DOHH2 (cell line): ENCODE data around the gene C1QTNF1.

Source experiments
- H3F3A ChIP-seq: fragments of 200-600 bp; sonication (generic), shearing (Covaris generic); 2 replicates; pipeline ENCODE4 v1.6.0; 2016; ENCODE audit warnings: antibody characterized with exemption, mild to moderate bottlenecking; ENCODE audit not compliant: control insufficient read depth, insufficient read depth
- H3K27ac ChIP-seq: fragments of 200-600 bp; sonication (generic); 2 replicates; pipeline ENCODE4 v1.5.1; 2014; ENCODE audit warnings: low read depth, mild to moderate bottlenecking, low read length, moderate library complexity
- H3K27me3 ChIP-seq: fragments of 200-600 bp; sonication (generic); 2 replicates; pipeline ENCODE4 v1.6.1; 2014; ENCODE audit warnings: mild to moderate bottlenecking, low read length, mixed read lengths; ENCODE audit not compliant: control insufficient read depth
- H3K36me3 ChIP-seq: fragments of 200-600 bp; sonication (generic); 2 replicates; pipeline ENCODE4 v1.6.1; 2014; ENCODE audit warnings: mild to moderate bottlenecking, low read length, moderate library complexity, mixed read lengths; ENCODE audit not compliant: control insufficient read depth
- H3K4me1 ChIP-seq: fragments of 200-600 bp; sonication (generic); 2 replicates; pipeline ENCODE4 v1.6.1; 2014; ENCODE audit warnings: mild to moderate bottlenecking, low read length, mixed read lengths; ENCODE audit not compliant: control insufficient read depth
- H3K4me2 ChIP-seq: fragments of 200-600 bp; sonication (generic); 2 replicates; pipeline ENCODE4 v1.6.0; 2014; ENCODE audit warnings: mild to moderate bottlenecking, low read length, moderate library complexity
- H3K4me3 ChIP-seq: fragments of 200-600 bp; sonication (generic); 2 replicates; pipeline ENCODE4 v1.5.1; 2014; ENCODE audit warnings: mild to moderate bottlenecking, low read length, mixed read lengths
- H3K79me2 ChIP-seq: fragments of 200-600 bp; sonication (generic); 2 replicates; pipeline ENCODE4 v1.6.1; 2014; ENCODE audit warnings: mild to moderate bottlenecking, low read length, mixed read lengths; ENCODE audit not compliant: control insufficient read depth
- H3K9me2 ChIP-seq: fragments of 200-600 bp; sonication (generic); replicated peaks from 2 replicates; pipeline ENCODE4 v1.6.1; 2014; ENCODE audit warnings: mild to moderate bottlenecking, low read length, mixed read lengths; ENCODE audit not compliant: control insufficient read depth
- H3K9me3 ChIP-seq: fragments of 200-600 bp; sonication (generic); 2 replicates; pipeline ENCODE4 v1.6.1; 2014; ENCODE audit warnings: antibody characterized with exemption, low read length, mixed read lengths; ENCODE audit not compliant: control insufficient read depth, insufficient read depth
- H4K20me1 ChIP-seq: fragments of 200-600 bp; sonication (generic); 2 replicates; pipeline ENCODE4 v1.6.0; 2014; ENCODE audit warnings: low read depth, mild to moderate bottlenecking, antibody characterized with exemption, low read length, moderate library complexity; ENCODE audit not compliant: control insufficient read depth, insufficient read depth
- EZH2phosphoT487 ChIP-seq: fragments of 200-600 bp; sonication (generic); IDR thresholded peaks from 2 replicates; pipeline ENCODE4 v1.6.1; 2017; ENCODE audit warnings: borderline replicate concordance, mild to moderate bottlenecking, antibody characterized with exemption, low read length, moderate library complexity, mixed read lengths
- TF ChIP-seq, protein P1 (sequence below): fragments of 200-600 bp; sonication (generic); IDR thresholded peaks from one replicate; pipeline ENCODE4 v1.5.1; 2014; ENCODE audit warnings: antibody characterized with exemption, mild to moderate bottlenecking, low read depth, low read length; ENCODE audit not compliant: poor library complexity, severe bottlenecking

The C1QTNF1 gene

DNA sequence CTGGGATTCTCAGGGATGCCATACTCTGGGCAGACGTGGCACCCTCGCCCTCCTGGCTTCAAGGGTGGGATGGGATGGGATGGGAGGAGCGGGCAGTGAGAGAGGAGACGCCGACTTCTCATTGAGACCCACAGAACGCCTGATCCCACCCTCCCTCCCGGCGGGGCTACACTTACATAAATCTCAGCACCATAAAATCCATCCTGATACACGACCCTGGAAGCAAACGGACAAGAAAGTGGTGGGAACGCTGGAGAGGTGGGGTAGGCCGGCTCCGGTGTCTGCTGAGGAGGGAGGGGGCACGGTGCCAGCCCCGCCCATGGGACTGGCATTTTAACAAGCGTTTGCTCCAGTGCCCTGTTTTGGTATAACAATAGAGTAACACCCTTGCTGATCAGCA is 72.5 kb downstream of the C1QTNF1 start:
- Histone ChIP-seq H3K9me2 (no peaks in the 10 kb centered on the region), H4K20me1 (no peaks in the 10 kb centered on the region), H3K9me3 (no peaks in the 10 kb centered on the region), H3K4me3 (no peak overlapping the region), H3K4me1 (no peaks in the 10 kb centered on the region), H3K4me2 (no peak overlapping the region), H3K27ac (no peak overlapping the region), H3K36me3 (no peaks in the 10 kb centered on the region), H3F3A (no peaks in the 10 kb centered on the region), H3K27me3 (no peaks in the 10 kb centered on the region; the same call in 1 of the 2 replicates), H3K79me2 (no peaks in the 10 kb centered on the region)
- TF ChIP-seq EZH2phosphoT487 = no peak
- TF ChIP-seq, protein P1, sequence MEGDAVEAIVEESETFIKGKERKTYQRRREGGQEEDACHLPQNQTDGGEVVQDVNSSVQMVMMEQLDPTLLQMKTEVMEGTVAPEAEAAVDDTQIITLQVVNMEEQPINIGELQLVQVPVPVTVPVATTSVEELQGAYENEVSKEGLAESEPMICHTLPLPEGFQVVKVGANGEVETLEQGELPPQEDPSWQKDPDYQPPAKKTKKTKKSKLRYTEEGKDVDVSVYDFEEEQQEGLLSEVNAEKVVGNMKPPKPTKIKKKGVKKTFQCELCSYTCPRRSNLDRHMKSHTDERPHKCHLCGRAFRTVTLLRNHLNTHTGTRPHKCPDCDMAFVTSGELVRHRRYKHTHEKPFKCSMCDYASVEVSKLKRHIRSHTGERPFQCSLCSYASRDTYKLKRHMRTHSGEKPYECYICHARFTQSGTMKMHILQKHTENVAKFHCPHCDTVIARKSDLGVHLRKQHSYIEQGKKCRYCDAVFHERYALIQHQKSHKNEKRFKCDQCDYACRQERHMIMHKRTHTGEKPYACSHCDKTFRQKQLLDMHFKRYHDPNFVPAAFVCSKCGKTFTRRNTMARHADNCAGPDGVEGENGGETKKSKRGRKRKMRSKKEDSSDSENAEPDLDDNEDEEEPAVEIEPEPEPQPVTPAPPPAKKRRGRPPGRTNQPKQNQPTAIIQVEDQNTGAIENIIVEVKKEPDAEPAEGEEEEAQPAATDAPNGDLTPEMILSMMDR = no peak

DNA sequence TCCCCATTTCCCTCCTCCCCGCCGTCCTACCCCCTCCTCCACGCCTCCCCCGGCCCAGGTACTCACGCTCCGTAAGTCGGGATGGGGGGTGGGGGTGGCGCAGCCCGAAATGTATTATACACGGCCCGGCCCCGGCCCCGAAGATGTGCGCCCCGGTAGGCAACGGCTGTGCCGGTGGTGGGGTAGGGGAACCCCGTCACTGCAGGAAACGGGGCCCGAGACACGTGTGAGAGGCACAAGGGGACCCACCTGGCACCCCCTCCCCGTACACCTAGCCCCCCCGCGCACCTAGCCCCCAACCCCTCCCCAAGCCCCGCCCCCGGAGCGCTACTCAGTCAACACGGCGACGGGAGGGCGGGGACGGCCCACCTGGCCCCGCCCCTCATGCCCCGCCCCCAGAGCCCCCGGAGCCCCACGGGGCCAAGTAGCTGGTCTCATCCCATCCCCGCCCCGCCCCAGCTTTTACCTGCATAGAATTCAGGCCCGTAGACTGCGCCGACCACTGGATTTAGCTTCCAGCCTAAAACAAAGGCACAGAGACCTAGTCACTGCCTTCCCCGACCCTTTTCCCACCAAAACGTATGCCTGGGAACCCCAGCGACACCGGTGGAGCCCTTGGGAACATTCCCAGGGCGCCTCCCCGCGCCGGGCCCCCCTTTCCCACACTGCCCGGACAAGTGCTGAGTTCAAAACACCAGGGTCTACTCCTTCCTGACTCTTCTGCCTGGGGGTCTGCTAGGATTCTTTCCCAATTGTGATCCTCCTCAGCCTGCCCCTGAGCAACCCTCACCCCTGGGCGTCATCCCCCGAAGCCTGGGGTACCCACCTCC is 73.5 kb downstream of the C1QTNF1 start:
- Histone ChIP-seq H3K4me2 (no peak overlapping the region), H3F3A (no peaks in the 10 kb centered on the region), H3K9me2 (no peaks in the 10 kb centered on the region), H3K4me3 (no peak overlapping the region), H3K27ac (no peak overlapping the region), H3K79me2 (no peaks in the 10 kb centered on the region), H3K9me3 (no peaks in the 10 kb centered on the region), H3K27me3 (no peaks in the 10 kb centered on the region; the same call in 1 of the 2 replicates), H3K4me1 (no peaks in the 10 kb centered on the region), H3K36me3 (no peaks in the 10 kb centered on the region), H4K20me1 (no peaks in the 10 kb centered on the region)
- TF ChIP-seq EZH2phosphoT487 = no peak
- TF ChIP-seq, protein P1 = no peak

DNA sequence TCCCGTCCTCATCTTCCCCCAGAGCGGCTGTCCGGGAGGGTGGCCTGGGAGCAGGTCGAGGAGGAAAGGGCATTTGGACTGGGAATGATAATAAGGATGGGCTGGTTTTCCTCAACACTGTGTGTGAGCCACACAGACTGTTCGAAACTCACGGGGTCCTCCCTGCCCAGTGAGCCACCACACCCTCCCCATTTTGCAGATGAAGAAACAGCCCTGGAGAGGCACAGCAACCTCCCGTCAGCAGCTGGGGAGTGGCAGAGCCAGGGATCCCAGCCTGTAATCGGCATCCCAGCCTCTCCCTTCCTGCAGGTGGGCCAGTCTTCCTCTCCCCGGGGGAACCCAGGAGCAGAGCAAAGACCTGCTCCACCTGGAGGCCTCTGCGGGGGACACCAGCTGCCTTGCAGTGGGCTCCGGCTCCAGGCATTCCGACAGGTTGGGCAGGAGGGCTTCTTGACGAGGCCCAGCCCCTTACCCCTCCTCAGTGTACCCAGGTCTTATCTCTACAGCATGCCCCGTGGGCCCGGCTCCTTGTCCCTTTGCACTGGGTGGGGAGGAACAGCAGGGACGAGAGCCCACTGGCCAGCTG is 74.4 kb downstream of the C1QTNF1 start:
- Histone ChIP-seq H3K4me2 (no peak overlapping the region), H3K9me3 (no peaks in the 10 kb centered on the region), H3K27ac (no peak overlapping the region), H3F3A (no peaks in the 10 kb centered on the region), H3K79me2 (no peaks in the 10 kb centered on the region), H3K4me1 (no peaks in the 10 kb centered on the region), H4K20me1 (no peaks in the 10 kb centered on the region), H3K27me3 (no peaks in the 10 kb centered on the region), H3K9me2 (no peaks in the 10 kb centered on the region), H3K4me3 (no peak overlapping the region), H3K36me3 (no peaks in the 10 kb centered on the region)
- no peak for TF ChIP-seq EZH2phosphoT487
- TF ChIP-seq, protein P1 = no peak
